ENCODE data around the gene TMEM88.

The TMEM88 gene

GRCh38 chr17:7893187-7893880 lies 38.5 kb downstream of the TMEM88 start:
- FAIRE-seq (no peak), DNase-seq (ENCODE audit: insufficient read length) (no peak)
- TF ChIP-seq TAF1 (IDR thresholded peaks at IDR 0.05; ENCODE audit: borderline replicate concordance, low read depth, low read length) (no peak), POLR2AphosphoS5 (IDR thresholded peaks at IDR 0.05; ENCODE audit: low read depth, low read length) (no peak), POLR2A (IDR thresholded peaks at IDR 0.05; ENCODE audit: low read depth, low read length) (no peak)

GRCh38 chr17:7894226-7894625 lies 39.4 kb downstream of the TMEM88 start:
- TF ChIP-seq POLR2AphosphoS5 (IDR thresholded peaks at IDR 0.05; ENCODE audit: low read depth, low read length) (no peak), POLR2A (IDR thresholded peaks at IDR 0.05; ENCODE audit: low read depth, low read length) (no peak), TAF1 (IDR thresholded peaks at IDR 0.05; ENCODE audit: borderline replicate concordance, low read depth, low read length) (no peak)
- FAIRE-seq: no peak
- DNase-seq (ENCODE audit: insufficient read length): no peak

- FAIRE-seq (no peak), DNase-seq (ENCODE audit: insufficient read length) (no peak)
- TF ChIP-seq POLR2A (IDR thresholded peaks at IDR 0.05; ENCODE audit: low read depth, low read length): no peak
- TF ChIP-seq POLR2AphosphoS5 (IDR thresholded peaks at IDR 0.05; ENCODE audit: low read depth, low read length): no peak
- TF ChIP-seq TAF1 (IDR thresholded peaks at IDR 0.05; ENCODE audit: borderline replicate concordance, low read depth, low read length): no peak
Observed at GRCh38 chr17:7894866-7895265, 40.0 kb downstream of the TMEM88 start.

- FAIRE-seq (no peak), DNase-seq (ENCODE audit: insufficient read length) (no peak)
- TF ChIP-seq POLR2A (IDR thresholded peaks at IDR 0.05; ENCODE audit: low read depth, low read length) (no peak), POLR2AphosphoS5 (IDR thresholded peaks at IDR 0.05; ENCODE audit: low read depth, low read length) (no peak), TAF1 (IDR thresholded peaks at IDR 0.05; ENCODE audit: borderline replicate concordance, low read depth, low read length) (no peak)
Observed at GRCh38 chr17:7897090-7897489, 42.2 kb downstream of the TMEM88 start.

GRCh38 chr17:7897773-7898172 lies 42.9 kb downstream of the TMEM88 start:
- FAIRE-seq (no peak), DNase-seq (ENCODE audit: insufficient read length) (no peak)
- TF ChIP-seq POLR2AphosphoS5 (IDR thresholded peaks at IDR 0.05; ENCODE audit: low read depth, low read length) (no peak), POLR2A (IDR thresholded peaks at IDR 0.05; ENCODE audit: low read depth, low read length) (no peak), TAF1 (IDR thresholded peaks at IDR 0.05; ENCODE audit: borderline replicate concordance, low read depth, low read length) (no peak)

GRCh38 chr17:7903154-7904103 lies 48.6 kb downstream of the TMEM88 start:
- no peak for FAIRE-seq
- no peak for DNase-seq (ENCODE audit: insufficient read length)
- no peak for TF ChIP-seq POLR2A (IDR thresholded peaks at IDR 0.05; ENCODE audit: low read depth, low read length)
- TF ChIP-seq POLR2AphosphoS5 (IDR thresholded peaks at IDR 0.05; ENCODE audit: low read depth, low read length): no peak
- no peak for TF ChIP-seq TAF1 (IDR thresholded peaks at IDR 0.05; ENCODE audit: borderline replicate concordance, low read depth, low read length)

Measured in GM12892 (cell line).